ENCODE results near the gene LRRC57. TPM values are rescaled to one million over a fixed set of nuclear protein-coding genes. Genes with fewer than 3 reads are reported as not detected.

LRRC57 gene
- total and polyA plus RNA-seq, 7 experiments from 2014 or later: 4.5 to 37.1 (median 17.5) TPM

GRCh38 chr15:42498212-42499068, 50.2 kb downstream of the LRRC57 start:
- H3K9me3 ChIP-seq (ENCODE audit: control insufficient read depth in 2 of 3, low read length in 3 of 3): no peaks in the 10 kb centered on the region
- no peak overlapping the region for H3K27ac ChIP-seq (ENCODE audit: low read depth, low read length)
- intact Hi-C loops (cut with micrococcal nuclease): loop anchor here in 1 of 2 donors (5.0 to 10.0 kb wide), 2 partner anchors 239 to 1296 kb away; partner anchors contain the start of genes CDAN1 and SERF2
- ATAC-seq (no peak), DNase-seq (no peak)
- peak overlapping the region in 6 of 10 donors; percentile 16 to 97 (median 28) for H3K4me3 Mint-ChIP-seq
- H3K36me3 ChIP-seq (ENCODE audit: control insufficient read depth in 2 of 3, insufficient read depth in 3 of 3, low read length in 3 of 3): peaks cover 0 to 4% (median 0%) of the 10 kb centered on the region in 3 experiments
- H3K4me3 ChIP-seq (ENCODE audit: low read length): no peak overlapping the region
- H3K27me3 Mint-ChIP-seq: no peaks in the 10 kb centered on the region
- peaks cover 9 to 15% of the 10 kb centered on the region in 2 donors for H3K4me1 ChIP-seq (ENCODE audit: control insufficient read depth in 2 of 2, insufficient read depth in 2 of 2, low read length in 2 of 2)
- ChIA-PET POLR2A (no interaction called here), CTCF (interaction anchor here (0.8 kb wide), 1 partner anchor 57 kb away, joined by 3 read pairs; no protein-coding TSS in a partner anchor)
- H3K27me3 ChIP-seq (ENCODE audit: control insufficient read depth in 2 of 2, insufficient read depth in 2 of 2, low read length in 2 of 2): no peaks in the 10 kb centered on the region
- peaks cover 0 to 4% (median 0%) of the 10 kb centered on the region in 5 donors for H3K36me3 Mint-ChIP-seq
- peaks cover 42 to 81% (median 70%) of the 10 kb centered on the region in 7 donors for H3K4me1 Mint-ChIP-seq
- no peaks in the 10 kb centered on the region for H3K9me3 Mint-ChIP-seq
- peak overlapping the region in 8 of 9 donors; percentile 27 to 84 (median 40) for H3K27ac Mint-ChIP-seq

DNA sequence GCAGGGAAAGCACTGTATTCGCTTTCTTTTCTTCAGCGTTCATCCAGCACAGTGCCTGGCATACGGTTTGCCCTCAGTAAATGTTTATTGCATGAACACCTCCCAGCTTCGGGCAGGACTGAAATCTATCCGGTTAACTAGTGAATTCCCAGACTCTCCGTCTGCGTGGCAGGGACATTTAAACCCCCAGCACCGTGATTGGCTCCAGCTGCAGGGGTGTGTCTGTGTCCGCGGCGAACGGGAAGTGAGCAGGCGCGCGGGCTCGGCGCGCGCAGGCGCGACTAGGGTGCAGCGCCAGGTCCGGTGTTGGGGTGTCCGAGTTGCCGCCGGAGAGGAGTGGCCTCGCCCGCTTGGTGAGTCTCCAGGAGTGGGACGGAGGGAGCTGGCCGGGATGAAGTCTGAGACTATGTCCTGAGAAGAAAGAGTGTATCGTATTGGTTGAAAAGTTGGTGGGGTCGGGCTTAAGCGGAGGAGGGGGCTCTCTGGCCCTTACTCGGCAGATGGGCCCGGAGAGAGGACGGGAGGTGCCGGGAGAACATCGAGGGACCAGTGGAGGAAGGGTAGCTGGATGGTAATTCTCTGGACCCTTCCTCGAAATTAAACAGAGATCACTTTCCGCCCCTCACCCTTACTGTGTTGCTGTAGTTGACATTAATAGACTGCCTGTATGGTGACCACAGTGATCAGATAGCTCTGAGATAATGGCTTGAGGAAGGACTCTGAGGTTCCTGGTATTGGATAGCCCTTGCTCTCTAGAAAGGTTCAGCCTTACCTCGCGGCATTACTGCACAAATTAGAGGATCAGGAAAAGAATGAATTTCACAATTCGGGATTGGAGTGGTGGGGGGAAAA, 53.0 kb downstream of the LRRC57 start, which contains the start of gene SNAP23:
TSS of gene SNAP23 (plus strand) at position 274 of the 852 bp plus-strand sequence. CDS start 16,213 bp downstream, outside the sequence.
- H3K4me1 Mint-ChIP-seq: peaks cover 43 to 92% (median 80%) of the 10 kb centered on the region in 7 donors
- peaks cover 14 to 17% of the 10 kb centered on the region in 2 donors for H3K4me1 ChIP-seq (ENCODE audit: control insufficient read depth in 2 of 2, insufficient read depth in 2 of 2, low read length in 2 of 2)
- CTCF ChIA-PET: interaction anchor here (1.2 kb wide), 1 partner anchor 9 kb away, joined by 4 read pairs; no protein-coding TSS in a partner anchor

DNA sequence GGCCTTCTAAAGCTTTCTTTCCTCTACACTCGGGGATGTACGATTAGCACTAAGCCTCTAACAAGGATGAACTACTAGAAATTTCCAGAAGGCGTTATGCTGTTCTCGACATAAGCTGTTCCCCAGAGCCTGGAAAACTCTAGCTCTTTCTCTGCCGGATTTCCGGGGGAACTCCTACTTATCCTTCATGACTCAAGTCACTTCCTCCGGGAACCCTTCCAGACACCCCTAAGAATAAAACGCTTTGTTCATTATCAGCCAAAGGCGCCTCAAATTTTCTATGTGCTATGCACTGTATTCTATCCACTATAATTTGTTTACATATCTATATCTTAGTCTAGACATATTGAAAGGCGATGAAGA, 53.6 kb downstream of the LRRC57 start:
- Mint-ChIP-seq H3K4me3 (peak overlapping the region; percentile 94 to 99 (median 97)), H3K27ac (peak overlapping the region; percentile 90 to 99 (median 96)), H3K27me3 (peaks cover 0 to 2% (median 0%) of the 10 kb centered on the region in 5 donors), H3K9me3 (peaks cover 0 to 4% (median 0%) of the 10 kb centered on the region in 11 donors), H3K4me1 (peaks cover 37 to 89% (median 78%) of the 10 kb centered on the region in 7 donors), H3K36me3 (peaks cover 0 to 9% (median 0%) of the 10 kb centered on the region in 5 donors)
- POLR2A ChIA-PET: interaction anchor here (0.6 to 2.2 kb wide), 9 partner anchors 11 to 222 kb away, joined by 3 to 18 read pairs (median 5); partner anchors contain the start of genes GANC, HAUS2, LRRC57 and STARD9
- Histone ChIP-seq H3K4me1 (ENCODE audit: control insufficient read depth in 2 of 2, insufficient read depth in 2 of 2, low read length in 2 of 2) (peaks cover 14 to 17% of the 10 kb centered on the region in 2 donors), H3K27me3 (ENCODE audit: control insufficient read depth in 2 of 2, insufficient read depth in 2 of 2, low read length in 2 of 2) (no peaks in the 10 kb centered on the region), H3K9me3 (ENCODE audit: control insufficient read depth in 2 of 3, low read length in 3 of 3) (no peaks in the 10 kb centered on the region), H3K27ac (ENCODE audit: low read depth, low read length) (peak overlapping the region; percentile 79), H3K36me3 (ENCODE audit: control insufficient read depth in 2 of 3, insufficient read depth in 3 of 3, low read length in 3 of 3) (peaks cover 0 to 10% (median 0%) of the 10 kb centered on the region in 3 experiments), H3K4me3 (ENCODE audit: low read length) (peak overlapping the region; percentile 88)
- CTCF ChIA-PET: interaction anchor here (0.6 to 1.2 kb wide), 2 partner anchors 9 to 35 kb away, joined by 4 read pairs; no protein-coding TSS in a partner anchor
- ATAC-seq: no peak
- intact Hi-C loops (cut with micrococcal nuclease): loop anchor here (1.0 to 10.0 kb wide), 7 partner anchors 54 to 1300 kb away; partner anchors contain the start of genes CDAN1 (in 1 of the 2), CHP1 (in 1 of the 2), EXD1 (in 1 of the 2) and SERF2 (in 1 of the 2)
- peak in 2 of 9 donors; percentile 4 to 29 for DNase-seq

More for the DNA sequence above, 53.0 kb downstream of the LRRC57 start, which contains the start of gene SNAP23:
- Mint-ChIP-seq H3K9me3 (peaks cover 0 to 2% (median 0%) of the 10 kb centered on the region in 11 donors), H3K27me3 (peaks cover 0 to 2% (median 0%) of the 10 kb centered on the region in 5 donors), H3K27ac (peak within 1 kb of the TSS; percentile 90 to 99 (median 96)), H3K4me3 (peak within 1 kb of the TSS; percentile 94 to 99 (median 97)), H3K36me3 (peaks cover 0 to 5% (median 0%) of the 10 kb centered on the region in 5 donors)
- peak within 1 kb of the TSS; percentile 88 for H3K4me3 ChIP-seq (ENCODE audit: low read length)
- ATAC-seq: peak; percentile 93
- POLR2A ChIA-PET: interaction anchor here (0.5 to 2.1 kb wide), 11 partner anchors 11 to 1930 kb away, joined by 3 to 18 read pairs (median 3); partner anchors contain the start of genes GANC, HAUS2, LRRC57 and STARD9
- H3K27ac ChIP-seq (ENCODE audit: low read depth, low read length): peak within 1 kb of the TSS; percentile 79
- H3K36me3 ChIP-seq (ENCODE audit: control insufficient read depth in 2 of 3, insufficient read depth in 3 of 3, low read length in 3 of 3): peaks cover 0 to 8% (median 0%) of the 10 kb centered on the region in 3 experiments
- H3K9me3 ChIP-seq (ENCODE audit: control insufficient read depth in 2 of 3, low read length in 3 of 3): no peaks in the 10 kb centered on the region
- intact Hi-C loops (cut with micrococcal nuclease): loop anchor here (1.0 to 10.0 kb wide), 4 partner anchors 54 to 1299 kb away; partner anchors contain the start of genes CDAN1 (in 1 of the 2), SERF2 (in 1 of the 2) and STARD9 (in 1 of the 2)
- DNase-seq: peak; percentile 66 to 87 (median 80)
- H3K27me3 ChIP-seq (ENCODE audit: control insufficient read depth in 2 of 2, insufficient read depth in 2 of 2, low read length in 2 of 2): no peaks in the 10 kb centered on the region

GRCh38 chr15:42493679-42494078, 54.9 kb downstream of the LRRC57 start:
- Mint-ChIP-seq H3K9me3 (peaks cover 0 to 4% (median 0%) of the 10 kb centered on the region in 11 donors), H3K4me3 (peak overlapping the region; percentile 7 to 99 (median 87)), H3K4me1 (peaks cover 46 to 88% (median 72%) of the 10 kb centered on the region in 7 donors), H3K36me3 (peaks cover 0 to 9% (median 0%) of the 10 kb centered on the region in 5 donors), H3K27me3 (peaks cover 0 to 2% (median 0%) of the 10 kb centered on the region in 5 donors), H3K27ac (peak overlapping the region; percentile 6 to 99 (median 94))
- Histone ChIP-seq H3K27me3 (ENCODE audit: control insufficient read depth in 2 of 2, insufficient read depth in 2 of 2, low read length in 2 of 2) (no peaks in the 10 kb centered on the region), H3K4me3 (ENCODE audit: low read length) (no peak overlapping the region), H3K4me1 (ENCODE audit: control insufficient read depth in 2 of 2, insufficient read depth in 2 of 2, low read length in 2 of 2) (peaks cover 14 to 17% of the 10 kb centered on the region in 2 donors), H3K36me3 (ENCODE audit: control insufficient read depth in 2 of 3, insufficient read depth in 3 of 3, low read length in 3 of 3) (peaks cover 0 to 10% (median 0%) of the 10 kb centered on the region in 3 experiments), H3K9me3 (ENCODE audit: control insufficient read depth in 2 of 3, low read length in 3 of 3) (no peaks in the 10 kb centered on the region), H3K27ac (ENCODE audit: low read depth, low read length) (peak overlapping the region; percentile 4)
- intact Hi-C loops (cut with micrococcal nuclease): loop anchor here (5.0 to 10.0 kb wide), 4 partner anchors 159 to 1301 kb away; partner anchors contain the start of genes CHP1 (in 1 of the 2), EXD1 (in 1 of the 2), SERF2 (in 1 of the 2) and TTBK2 (in 1 of the 2)
- DNase-seq (no peak), ATAC-seq (no peak)
- POLR2A ChIA-PET: interaction anchor here (0.8 to 3.8 kb wide), 4 partner anchors 11 to 101 kb away, joined by 3 to 16 read pairs (median 5); partner anchors contain the start of genes HAUS2 and LRRC57
- CTCF ChIA-PET: no interaction called here

- H3K4me3 ChIP-seq (ENCODE audit: low read length): peak overlapping the region; percentile 88
- H3K4me1 ChIP-seq (ENCODE audit: control insufficient read depth in 2 of 2, insufficient read depth in 2 of 2, low read length in 2 of 2): peaks cover 13 to 14% of the 10 kb centered on the region in 2 donors
- H3K36me3 ChIP-seq (ENCODE audit: control insufficient read depth in 2 of 3, insufficient read depth in 3 of 3, low read length in 3 of 3): peaks cover 0 to 10% (median 0%) of the 10 kb centered on the region in 3 experiments
- ATAC-seq: no peak
- intact Hi-C loops (cut with micrococcal nuclease): loop anchor here (1.0 to 10.0 kb wide), 11 partner anchors 19 to 1303 kb away; partner anchors contain the start of genes CDAN1 (in 1 of the 2), CHP1 (in 1 of the 2), EXD1 (in 1 of the 2) and GANC (in 1 of the 2)
- Mint-ChIP-seq H3K4me3 (peak overlapping the region; percentile 94 to 100 (median 99)), H3K27ac (peak overlapping the region; percentile 98 to 99 (median 99)), H3K9me3 (peaks cover 0 to 4% (median 0%) of the 10 kb centered on the region in 11 donors), H3K4me1 (peaks cover 49 to 85% (median 69%) of the 10 kb centered on the region in 7 donors), H3K27me3 (peaks cover 0 to 2% (median 0%) of the 10 kb centered on the region in 5 donors), H3K36me3 (peaks cover 0 to 9% (median 0%) of the 10 kb centered on the region in 5 donors)
- CTCF ChIA-PET: no interaction called here
- DNase-seq: no peak
- no peaks in the 10 kb centered on the region for H3K27me3 ChIP-seq (ENCODE audit: control insufficient read depth in 2 of 2, insufficient read depth in 2 of 2, low read length in 2 of 2)
- H3K9me3 ChIP-seq (ENCODE audit: control insufficient read depth in 2 of 3, low read length in 3 of 3): no peaks in the 10 kb centered on the region
- POLR2A ChIA-PET: interaction anchor here (0.6 to 3.8 kb wide), 22 partner anchors 9 to 1900 kb away, joined by 3 to 16 read pairs (median 4); partner anchors contain the start of genes GANC, HAUS2, LRRC57 and TMEM87A
- H3K27ac ChIP-seq (ENCODE audit: low read depth, low read length): peak overlapping the region; percentile 94
These were observed 56.9 kb downstream of the LRRC57 start for GRCh38 chr15:42491539-42492225.
